ENCODE data around the gene TRABD2B.

TRABD2B gene

DNA sequence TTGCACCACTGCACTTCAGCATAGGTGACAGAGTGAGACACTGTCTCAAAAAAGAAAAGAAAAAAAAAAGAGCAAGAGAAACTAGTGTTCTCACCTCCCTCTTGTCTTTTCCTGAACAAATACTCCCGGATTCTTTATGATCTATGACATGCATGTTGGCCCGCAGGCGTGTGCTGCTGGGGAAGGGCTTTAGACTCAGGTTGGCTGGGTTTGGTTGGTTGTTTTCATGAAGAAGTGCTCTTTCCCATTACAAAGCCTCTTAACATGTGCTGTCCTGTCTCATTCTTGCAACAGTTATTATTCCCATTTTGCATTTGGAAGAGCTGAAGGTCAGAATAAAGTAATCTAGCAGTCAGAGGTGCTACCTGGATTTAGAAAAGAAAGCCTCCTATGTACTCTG is 79.5 kb downstream of the TRABD2B start:
- H3K4me1 ChIP-seq (ENCODE audit: insufficient read depth, low read length) = no peaks in the 10 kb centered on the region
- H3K36me3 ChIP-seq (ENCODE audit: insufficient read depth, low read length) = no peaks in the 10 kb centered on the region
- no peaks in the 10 kb centered on the region for H3K9me3 ChIP-seq (ENCODE audit: control insufficient read depth, insufficient read depth, low read length)
- H3K9ac ChIP-seq (ENCODE audit: low read depth, low read length) = no peak overlapping the region

DNA sequence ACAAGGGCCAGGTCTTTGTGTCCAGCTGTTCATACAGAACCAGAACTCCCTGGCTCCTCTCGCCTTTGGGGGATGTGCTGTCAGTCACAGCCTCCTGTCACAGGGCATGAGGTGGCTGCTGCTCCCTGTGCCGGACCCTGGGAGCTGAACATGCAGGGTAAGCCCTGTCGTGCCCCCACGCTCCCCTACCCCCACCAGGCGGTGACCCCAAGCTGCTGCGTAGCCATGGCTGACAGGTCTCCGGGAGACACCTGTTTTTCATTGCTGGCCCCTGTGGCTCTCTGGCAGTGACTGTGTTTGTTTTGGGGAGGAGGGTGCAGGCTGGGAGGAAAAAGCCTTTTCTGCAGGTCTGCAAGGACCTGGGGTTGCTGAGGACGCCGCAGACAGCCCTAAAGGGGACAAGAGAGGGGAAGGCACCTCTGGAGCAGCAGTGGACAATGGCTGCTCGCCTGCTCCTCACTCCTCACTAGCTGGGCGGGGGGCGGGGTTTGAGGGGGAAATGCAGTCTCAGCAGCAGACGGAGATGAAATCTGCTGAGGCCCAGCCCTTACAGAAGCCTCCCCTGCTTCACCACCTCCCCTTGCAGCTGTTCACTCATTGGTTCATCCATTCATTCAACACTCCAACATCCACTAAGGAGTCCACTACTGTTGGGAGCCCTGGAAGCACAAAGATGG is 81.4 kb downstream of the TRABD2B start:
- Histone ChIP-seq H3K9ac (ENCODE audit: low read depth, low read length) (no peak overlapping the region), H3K9me3 (ENCODE audit: control insufficient read depth, insufficient read depth, low read length) (no peaks in the 10 kb centered on the region), H3K4me1 (ENCODE audit: insufficient read depth, low read length) (no peaks in the 10 kb centered on the region), H3K36me3 (ENCODE audit: insufficient read depth, low read length) (no peaks in the 10 kb centered on the region)

DNA sequence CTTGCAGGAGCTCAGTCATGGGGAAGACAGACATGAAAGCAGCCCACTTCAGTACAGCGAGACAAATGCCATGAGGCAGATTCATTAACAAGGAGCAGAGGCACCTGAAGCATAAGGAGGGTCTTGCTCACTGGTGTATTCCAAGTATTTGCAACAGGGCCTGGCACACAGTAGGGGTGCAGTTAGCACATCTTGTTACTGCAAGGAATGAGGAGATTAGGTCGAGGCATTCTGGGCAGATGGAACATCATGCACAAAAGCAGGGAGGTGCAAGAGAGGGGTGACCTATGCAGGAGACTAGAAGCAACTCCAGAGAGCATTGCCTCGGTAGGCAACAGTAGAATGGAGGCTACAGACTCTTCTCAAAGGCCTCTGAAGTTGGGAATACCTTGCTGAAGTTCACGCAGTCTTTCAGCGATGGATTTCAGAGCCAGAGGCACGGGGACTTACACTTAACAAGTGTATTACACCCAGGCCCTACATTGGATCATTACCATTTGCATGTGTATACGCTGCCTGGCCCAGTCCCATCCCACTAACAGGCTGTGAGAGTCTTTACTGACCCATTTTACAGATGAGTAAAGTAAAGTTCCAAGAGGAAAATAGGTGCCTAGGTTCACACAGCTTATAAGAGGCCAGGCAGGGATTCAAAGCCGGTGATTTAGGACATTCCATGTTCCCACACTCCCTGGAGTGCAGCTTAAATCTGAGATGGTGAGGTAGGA is 82.1 kb downstream of the TRABD2B start:
- Histone ChIP-seq H3K4me1 (ENCODE audit: insufficient read depth, low read length) (no peaks in the 10 kb centered on the region), H3K9me3 (ENCODE audit: control insufficient read depth, insufficient read depth, low read length) (no peaks in the 10 kb centered on the region), H3K36me3 (ENCODE audit: insufficient read depth, low read length) (no peaks in the 10 kb centered on the region), H3K9ac (ENCODE audit: low read depth, low read length) (no peak overlapping the region)

DNA sequence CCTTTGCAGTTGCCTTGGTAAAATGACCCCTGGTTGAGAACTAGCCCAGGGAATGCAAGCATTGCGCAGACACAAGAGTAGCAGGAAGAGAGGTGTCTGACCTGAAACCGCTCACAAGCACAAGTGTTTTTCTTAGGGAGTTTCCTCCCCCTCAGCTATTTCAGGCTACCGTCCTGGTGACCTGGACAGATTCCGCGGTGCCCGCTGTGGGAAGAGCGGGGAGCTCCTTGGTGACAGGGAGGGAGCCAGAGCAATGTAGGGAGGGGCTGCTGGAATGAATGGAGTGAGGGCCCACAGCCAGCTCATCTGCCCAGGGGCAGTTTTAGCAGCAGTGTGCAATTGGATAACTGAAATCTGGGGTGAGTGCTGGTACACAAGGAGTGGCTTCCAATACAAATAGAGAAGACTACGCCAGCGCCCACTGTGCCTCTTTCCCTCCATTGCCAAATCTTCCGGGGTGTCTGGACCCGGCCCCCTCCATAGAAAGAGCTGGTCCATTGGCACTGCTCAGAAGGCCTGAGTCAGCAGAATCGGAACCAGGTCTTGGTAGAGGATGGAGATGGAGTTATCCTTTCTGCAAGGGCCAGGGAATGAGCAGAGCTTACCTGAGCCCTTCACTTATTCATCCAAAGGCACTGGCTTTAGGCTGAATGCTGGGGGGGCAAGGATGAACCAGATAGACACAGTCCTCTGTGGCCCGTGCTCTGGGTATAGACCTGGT is 82.8 kb downstream of the TRABD2B start:
- H3K36me3 ChIP-seq (ENCODE audit: insufficient read depth, low read length) = no peaks in the 10 kb centered on the region
- no peaks in the 10 kb centered on the region for H3K4me1 ChIP-seq (ENCODE audit: insufficient read depth, low read length)
- no peak overlapping the region for H3K9ac ChIP-seq (ENCODE audit: low read depth, low read length)
- no peaks in the 10 kb centered on the region for H3K9me3 ChIP-seq (ENCODE audit: control insufficient read depth, insufficient read depth, low read length)

DNA sequence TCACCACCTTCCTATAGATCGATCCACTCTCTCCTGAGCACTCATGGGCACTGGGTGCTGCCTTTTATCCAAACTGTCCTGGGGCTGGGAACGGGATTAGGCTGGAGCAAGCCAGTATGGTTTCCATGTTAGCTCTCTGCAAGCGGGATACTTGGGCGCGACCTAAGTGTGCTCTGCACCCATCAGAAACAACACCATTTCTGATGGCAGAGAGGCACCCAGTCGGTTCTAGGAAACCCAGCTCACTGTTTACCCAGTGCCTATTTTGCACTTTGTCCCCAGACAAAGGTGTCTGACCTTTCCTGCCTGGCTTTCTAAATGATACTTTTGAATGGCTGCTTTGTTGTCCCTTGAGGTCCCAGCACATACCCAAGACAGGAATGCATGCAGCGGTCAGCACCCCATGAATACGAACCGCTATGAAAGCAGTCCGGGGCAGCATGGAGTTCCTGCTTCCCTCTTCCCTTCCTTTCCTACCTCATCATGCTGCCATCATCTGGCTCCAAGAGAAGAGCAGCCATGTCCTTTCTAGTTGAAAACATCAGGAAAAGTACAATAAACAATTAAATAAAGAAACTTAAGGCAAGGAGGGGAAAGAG is 83.9 kb downstream of the TRABD2B start:
- no peak overlapping the region for H3K9ac ChIP-seq (ENCODE audit: low read depth, low read length)
- no peaks in the 10 kb centered on the region for H3K9me3 ChIP-seq (ENCODE audit: control insufficient read depth, insufficient read depth, low read length)
- H3K36me3 ChIP-seq (ENCODE audit: insufficient read depth, low read length) = no peaks in the 10 kb centered on the region
- no peaks in the 10 kb centered on the region for H3K4me1 ChIP-seq (ENCODE audit: insufficient read depth, low read length)

DNA sequence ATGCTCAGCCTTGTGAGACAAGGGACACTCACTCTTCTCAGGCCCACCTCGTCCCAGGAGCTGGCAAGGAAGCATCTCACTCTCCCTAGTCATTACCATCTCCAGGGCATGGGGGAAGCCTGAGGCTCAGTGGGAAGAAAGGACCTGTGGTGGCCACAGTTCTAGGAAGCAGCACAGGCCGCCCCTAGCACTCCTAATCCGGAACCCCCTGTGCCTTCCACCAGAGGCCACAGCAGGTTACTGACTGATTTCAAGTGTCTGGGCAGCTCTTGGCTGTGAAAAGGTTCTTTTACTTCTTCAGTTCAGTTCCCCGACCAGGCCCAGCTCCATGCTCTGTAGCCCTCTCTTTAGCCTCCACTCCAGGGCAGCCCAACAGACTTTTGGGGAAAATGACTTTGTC is 84.4 kb downstream of the TRABD2B start:
- Histone ChIP-seq H3K9me3 (ENCODE audit: control insufficient read depth, insufficient read depth, low read length) (no peaks in the 10 kb centered on the region), H3K4me1 (ENCODE audit: insufficient read depth, low read length) (no peaks in the 10 kb centered on the region), H3K36me3 (ENCODE audit: insufficient read depth, low read length) (no peaks in the 10 kb centered on the region), H3K9ac (ENCODE audit: low read depth, low read length) (no peak overlapping the region)

DNA sequence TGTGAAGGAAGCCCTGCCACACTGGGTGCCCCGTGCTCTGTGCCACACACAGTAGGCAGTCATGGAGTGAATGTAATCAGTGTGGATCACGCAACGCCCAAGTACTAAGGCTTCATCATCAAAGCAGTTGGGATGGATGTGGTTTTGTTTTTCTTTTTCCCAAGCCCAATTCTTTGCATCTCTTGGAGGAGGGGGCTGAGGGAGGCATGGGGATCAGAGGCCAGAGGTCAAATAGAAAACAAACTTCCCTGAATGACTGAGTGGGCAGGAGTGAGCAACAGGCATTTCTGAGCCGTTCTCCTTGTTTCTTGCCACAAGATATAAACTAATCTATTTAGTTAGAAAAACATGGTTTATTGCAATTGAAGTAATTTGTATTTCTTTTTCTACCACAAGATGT is 85.3 kb downstream of the TRABD2B start:
- Histone ChIP-seq H3K9me3 (ENCODE audit: control insufficient read depth, insufficient read depth, low read length) (no peaks in the 10 kb centered on the region), H3K36me3 (ENCODE audit: insufficient read depth, low read length) (no peaks in the 10 kb centered on the region), H3K4me1 (ENCODE audit: insufficient read depth, low read length) (no peaks in the 10 kb centered on the region), H3K9ac (ENCODE audit: low read depth, low read length) (no peak overlapping the region)

DNA sequence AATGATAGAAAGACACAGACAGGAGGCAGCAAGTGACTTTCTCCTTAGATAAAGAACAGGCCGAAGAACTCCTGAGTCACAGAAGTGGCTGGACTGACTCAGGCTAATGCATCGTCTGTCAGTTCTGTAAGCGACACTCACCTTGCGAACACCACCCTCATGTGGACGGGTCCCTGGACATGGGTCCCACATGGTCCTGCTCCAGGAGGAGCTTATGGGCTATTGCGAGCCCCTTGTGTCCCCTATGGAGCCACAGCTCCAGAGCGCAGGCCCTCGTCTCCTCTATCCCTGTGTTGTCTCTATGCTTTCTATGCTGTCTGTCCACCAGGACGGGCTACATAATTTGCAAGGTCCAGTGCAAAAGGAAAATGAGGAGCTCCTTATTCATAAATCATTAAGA is 85.8 kb downstream of the TRABD2B start:
- H3K9me3 ChIP-seq (ENCODE audit: control insufficient read depth, insufficient read depth, low read length) = no peaks in the 10 kb centered on the region
- no peaks in the 10 kb centered on the region for H3K4me1 ChIP-seq (ENCODE audit: insufficient read depth, low read length)
- H3K9ac ChIP-seq (ENCODE audit: low read depth, low read length) = no peak overlapping the region
- no peaks in the 10 kb centered on the region for H3K36me3 ChIP-seq (ENCODE audit: insufficient read depth, low read length)

DNA sequence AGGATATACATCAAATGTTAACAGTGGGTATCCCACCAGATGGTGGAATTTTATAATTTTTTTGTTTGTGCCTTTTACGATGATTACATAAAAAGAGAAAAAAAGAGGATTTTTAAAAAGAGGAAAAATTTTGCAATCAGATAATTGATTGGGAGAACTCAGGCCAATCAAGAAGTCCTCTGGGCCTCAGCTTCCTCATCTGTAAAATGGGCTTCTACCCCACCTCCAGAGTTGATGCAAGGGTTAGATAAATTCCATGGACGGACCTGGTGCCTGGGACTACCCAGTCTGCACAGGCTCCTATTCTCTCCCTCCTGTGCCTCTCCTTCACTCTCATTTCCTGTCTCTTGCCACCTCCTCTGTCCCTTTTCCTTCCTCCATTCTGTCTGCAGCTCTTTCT is 88.9 kb downstream of the TRABD2B start:
- H3K9ac ChIP-seq (ENCODE audit: low read depth, low read length) = no peak overlapping the region
- no peaks in the 10 kb centered on the region for H3K9me3 ChIP-seq (ENCODE audit: control insufficient read depth, insufficient read depth, low read length)
- no peaks in the 10 kb centered on the region for H3K36me3 ChIP-seq (ENCODE audit: insufficient read depth, low read length)
- H3K4me1 ChIP-seq (ENCODE audit: insufficient read depth, low read length) = 0 out of 2 replicates have a peak, but pooled peaks cover 3% of the 10 kb centered on the region

DNA sequence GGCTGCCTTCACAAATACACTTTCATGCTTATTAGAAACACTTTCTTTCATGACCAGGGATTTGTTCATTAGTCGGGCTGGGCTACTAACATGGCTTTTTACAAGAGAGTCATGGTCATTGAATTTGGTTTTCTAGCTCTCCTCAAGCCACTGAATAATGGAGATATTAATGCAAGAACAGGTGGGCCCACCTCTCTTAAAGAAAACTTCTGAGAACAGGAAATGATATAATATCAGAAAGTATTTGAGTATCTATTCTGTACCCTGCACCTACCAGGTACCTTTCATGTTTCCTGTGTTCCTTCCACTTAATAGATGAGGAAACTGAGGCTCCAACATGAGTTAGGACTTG is 90.0 kb downstream of the TRABD2B start:
- no peaks in the 10 kb centered on the region for H3K9me3 ChIP-seq (ENCODE audit: control insufficient read depth, insufficient read depth, low read length)
- H3K9ac ChIP-seq (ENCODE audit: low read depth, low read length) = no peak overlapping the region
- H3K4me1 ChIP-seq (ENCODE audit: insufficient read depth, low read length) = 0 out of 2 replicates have a peak, but pooled peaks cover 3% of the 10 kb centered on the region
- H3K36me3 ChIP-seq (ENCODE audit: insufficient read depth, low read length) = no peaks in the 10 kb centered on the region

DNA sequence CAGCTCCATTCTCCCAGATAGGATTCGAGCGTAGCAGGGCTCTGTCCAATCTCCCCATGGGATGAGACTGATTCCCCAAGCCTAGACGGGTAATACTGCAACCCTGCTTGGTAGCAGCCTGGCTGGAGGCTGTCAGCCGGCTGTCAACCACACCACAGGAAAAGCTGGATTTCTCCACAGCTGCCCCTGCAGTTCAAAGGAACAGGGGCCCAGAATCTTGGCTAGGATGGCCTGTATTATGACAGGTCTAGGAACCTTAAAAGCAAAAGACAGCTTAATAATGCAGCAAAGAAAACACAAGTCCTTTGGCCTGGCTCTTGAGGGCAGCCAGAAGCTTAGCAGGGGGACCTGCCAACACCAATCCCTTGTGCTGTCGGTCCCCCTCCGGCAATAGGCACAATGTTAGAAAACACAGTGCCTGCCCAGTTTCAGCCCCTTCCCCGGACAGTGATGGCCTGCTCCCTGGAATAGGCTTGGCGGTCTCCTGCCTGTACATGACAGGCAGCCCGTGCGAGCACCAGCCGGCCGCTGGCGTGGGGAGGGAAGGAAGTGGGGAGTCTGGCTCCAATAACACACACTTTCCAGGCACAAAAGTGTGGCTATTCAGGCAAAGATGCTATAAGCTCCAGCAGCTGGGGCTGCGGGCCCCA is 90.5 kb downstream of the TRABD2B start:
- no peaks in the 10 kb centered on the region for H3K9me3 ChIP-seq (ENCODE audit: control insufficient read depth, insufficient read depth, low read length)
- no peak overlapping the region for H3K9ac ChIP-seq (ENCODE audit: low read depth, low read length)
- H3K36me3 ChIP-seq (ENCODE audit: insufficient read depth, low read length) = no peaks in the 10 kb centered on the region
- H3K4me1 ChIP-seq (ENCODE audit: insufficient read depth, low read length) = 0 out of 2 replicates have a peak, but pooled peaks cover 3% of the 10 kb centered on the region

DNA sequence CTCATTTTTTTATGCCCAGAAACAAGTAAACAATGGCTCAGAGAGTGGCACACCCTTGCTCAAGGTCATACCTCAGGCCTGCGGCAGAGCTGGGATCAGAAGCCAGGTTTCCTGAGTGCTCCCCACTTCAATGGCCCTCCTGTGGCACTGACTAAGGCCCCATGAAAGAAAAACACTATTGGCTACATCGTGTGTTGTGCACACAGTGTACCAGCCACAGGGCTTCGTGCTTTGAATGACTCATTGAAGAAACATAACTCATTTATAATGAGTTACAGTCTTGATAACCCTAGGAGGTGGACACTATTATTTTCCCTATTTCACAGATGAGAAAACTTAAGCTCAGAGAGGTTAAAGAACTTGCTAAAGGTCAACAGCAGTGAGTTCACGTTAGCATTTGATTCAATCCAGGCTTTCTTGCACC is 91.2 kb downstream of the TRABD2B start:
- Histone ChIP-seq H3K36me3 (ENCODE audit: insufficient read depth, low read length) (no peaks in the 10 kb centered on the region), H3K4me1 (ENCODE audit: insufficient read depth, low read length) (0 out of 2 replicates have a peak, but pooled peaks cover 3% of the 10 kb centered on the region), H3K9ac (ENCODE audit: low read depth, low read length) (no peak overlapping the region), H3K9me3 (ENCODE audit: control insufficient read depth, insufficient read depth, low read length) (no peaks in the 10 kb centered on the region)

DNA sequence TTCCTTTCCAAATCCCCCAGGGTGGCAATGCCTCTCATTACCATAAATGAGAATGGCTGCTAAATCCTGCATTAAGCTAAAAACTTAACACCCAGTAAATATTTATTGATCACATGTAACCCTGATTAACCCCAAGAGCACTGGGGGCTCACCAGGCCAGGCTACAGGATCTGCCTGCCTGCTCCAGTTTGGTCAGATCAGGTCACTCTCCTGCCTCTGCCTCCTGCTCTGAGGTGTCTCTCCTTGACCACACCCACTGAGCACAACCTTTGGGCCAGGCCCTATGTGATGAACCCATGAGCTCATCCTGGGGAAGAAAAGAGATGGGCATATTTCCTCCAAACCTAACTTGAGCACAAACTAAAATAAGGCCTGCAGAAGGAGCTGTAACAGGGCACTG is 93.5 kb downstream of the TRABD2B start:
- peaks cover 10% of the 10 kb centered on the region for H3K4me1 ChIP-seq (ENCODE audit: insufficient read depth, low read length)
- no peaks in the 10 kb centered on the region for H3K9me3 ChIP-seq (ENCODE audit: control insufficient read depth, insufficient read depth, low read length)
- no peaks in the 10 kb centered on the region for H3K36me3 ChIP-seq (ENCODE audit: insufficient read depth, low read length)
- no peak overlapping the region for H3K9ac ChIP-seq (ENCODE audit: low read depth, low read length)

DNA sequence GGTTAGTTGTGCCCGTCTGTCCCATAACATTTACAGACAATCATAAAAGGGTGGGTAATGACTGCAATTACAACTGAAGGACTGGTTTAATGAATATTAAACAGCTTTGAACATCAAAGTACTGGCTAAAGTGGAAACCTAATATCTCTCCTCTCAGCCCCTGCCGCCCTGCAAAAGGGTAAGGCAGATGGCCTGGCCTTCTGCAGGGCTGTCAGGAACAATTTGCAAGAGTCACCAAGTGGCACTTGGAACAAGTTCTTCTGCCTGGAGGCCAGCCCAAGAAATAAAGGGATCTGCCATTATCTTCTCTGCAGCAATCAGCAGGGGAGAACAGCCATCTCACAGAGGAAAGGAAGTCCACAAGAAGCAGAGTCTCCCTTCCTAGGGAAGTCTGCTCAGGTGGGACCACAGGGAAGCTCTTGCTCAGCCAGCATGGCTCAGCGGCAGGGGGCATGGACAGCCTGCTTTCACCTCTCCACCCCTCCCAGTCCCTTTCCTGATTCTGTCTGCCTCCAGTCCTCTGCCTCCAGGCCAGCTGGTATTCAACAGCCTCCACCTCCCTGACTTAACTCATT is 96.1 kb downstream of the TRABD2B start:
- no peaks in the 10 kb centered on the region for H3K36me3 ChIP-seq (ENCODE audit: insufficient read depth, low read length)
- H3K9me3 ChIP-seq (ENCODE audit: control insufficient read depth, insufficient read depth, low read length) = no peaks in the 10 kb centered on the region
- H3K9ac ChIP-seq (ENCODE audit: low read depth, low read length) = no peak overlapping the region
- H3K4me1 ChIP-seq (ENCODE audit: insufficient read depth, low read length) = peaks cover 36% of the 10 kb centered on the region
